PFSK-1 (cell line): ENCODE measurements around the gene CISTR.

ENCODE experiments used
- FOXP2 ChIP-seq: optimal IDR thresholded peaks from 2 replicates; pipeline ENCODE3; 2011; ENCODE audit warnings: borderline replicate concordance, control low read depth, inconsistent platforms; ENCODE audit not compliant: insufficient read depth; ENCODE audit errors: extremely low read length, extremely low read depth
- POLR2AphosphoS5 ChIP-seq: IDR thresholded peaks from 2 replicates; pipeline ENCODE4 v1.6.1; 2012; ENCODE audit warnings: low read depth, mild to moderate bottlenecking, control low read depth, low read length, moderate library complexity
- REST ChIP-seq, 2 experiments: IDR thresholded peaks; 2 replicates each; pipeline versions ENCODE4 v1.6.1 to v1.8.0; 2011 to 2012; ENCODE audit warnings: low read depth in 2 of 2, low read length in 2 of 2, control low read depth in 1 of 2, inconsistent platforms in 1 of 2, mild to moderate bottlenecking in 1 of 2, moderate library complexity in 1 of 2; ENCODE audit not compliant: insufficient read depth in 1 of 2
- SIN3A ChIP-seq: IDR thresholded peaks from 2 replicates; pipeline ENCODE4 v1.6.1; 2012; ENCODE audit warnings: mild to moderate bottlenecking, low read length, moderate library complexity, borderline replicate concordance; ENCODE audit not compliant: insufficient read depth
- TAF1 ChIP-seq: IDR thresholded peaks from 2 replicates; pipeline ENCODE4 v1.6.1; 2012; ENCODE audit warnings: low read length, control low read depth, borderline replicate concordance; ENCODE audit not compliant: insufficient read depth

The CISTR gene

GRCh38 chr12:53754188-53754585 is 2.4 kb upstream of the CISTR start:
- TF ChIP-seq SIN3A (no peak), TAF1 (no peak), REST (IDR thresholded peaks at IDR 0.05; ENCODE audit: insufficient read depth in 1 of 2, low read depth in 2 of 2, low read length in 2 of 2) (no peak), POLR2AphosphoS5 (no peak), FOXP2 (no peak)

GRCh38 chr12:53752621-53753020 is 842 bp upstream of the CISTR start:
- TF ChIP-seq TAF1: no peak
- TF ChIP-seq POLR2AphosphoS5: no peak
- TF ChIP-seq SIN3A: no peak
- no peak for TF ChIP-seq FOXP2
- no peak for TF ChIP-seq REST (IDR thresholded peaks at IDR 0.05; ENCODE audit: insufficient read depth in 1 of 2, low read depth in 2 of 2, low read length in 2 of 2)

- TF ChIP-seq REST (IDR thresholded peaks at IDR 0.05; ENCODE audit: insufficient read depth in 1 of 2, low read depth in 2 of 2, low read length in 2 of 2): no peak
These were observed 418 bp upstream of the CISTR start for GRCh38 chr12:53752192-53752601.

- no peak for TF ChIP-seq FOXP2
- TF ChIP-seq POLR2AphosphoS5: no peak
- TF ChIP-seq SIN3A: no peak
- TF ChIP-seq REST (IDR thresholded peaks at IDR 0.05; ENCODE audit: insufficient read depth in 1 of 2, low read depth in 2 of 2, low read length in 2 of 2): no peak
- no peak for TF ChIP-seq TAF1
These were observed 905 bp downstream of the CISTR start for GRCh38 chr12:53750812-53751335.
